OCI-LY7 (cell line): Measurements from ENCODE around the gene HERC3. TPM values are rescaled to one million over a fixed set of nuclear protein-coding genes. Genes with fewer than 3 reads are reported as not detected.

Experiments
- BruUV-seq: library from RNA; stranded (reverse); fragments of 400-500 nt; replicated peaks from 2 replicates; lab custom pipeline; 2021; lab: Mats Ljungman, UMichigan
- CTCF ChIA-PET: fragments of 300-600 bp; sonication (Branson Sonifier 250); formaldehyde crosslinking; loops from one replicate; lab custom pipeline; 2022; ENCODE audit warnings: antibody characterized with exemption; ENCODE audit not compliant: unreplicated experiment; lab: Charles Lee
- POLR2A ChIA-PET: fragments of 300-600 bp; sonication (Branson Sonifier 250); formaldehyde crosslinking; loops from one replicate; lab custom pipeline; 2022; ENCODE audit warnings: antibody characterized with exemption; lab: Charles Lee
- DNase-seq: peaks from one replicate; pipeline ENCODE4 v3.0.0-alpha.2; 2015; ENCODE audit warnings: low spot score
- H2AFZ ChIP-seq: fragments of 200-600 bp; sonication (generic), shearing (Covaris generic); 2 replicates; pipeline ENCODE4 v1.6.1; 2014; ENCODE audit warnings: mild to moderate bottlenecking, antibody characterized with exemption, low read length, moderate library complexity
- H3K27ac ChIP-seq: fragments of 200-600 bp; sonication (generic); 2 replicates; pipeline ENCODE4 v1.5.1; 2014; ENCODE audit warnings: mixed run types, low read depth, mild to moderate bottlenecking, moderate library complexity, low read length, inconsistent platforms; ENCODE audit not compliant: poor library complexity, severe bottlenecking
- H3K36me3 ChIP-seq: fragments of 200-600 bp; sonication (generic); 2 replicates; pipeline ENCODE4 v1.6.1; 2014; ENCODE audit warnings: mild to moderate bottlenecking, antibody characterized with exemption, low read length, moderate library complexity, mixed read lengths; ENCODE audit not compliant: insufficient read depth
- H3K4me1 ChIP-seq: fragments of 200-600 bp; sonication (generic); 2 replicates; pipeline ENCODE4 v1.5.1; 2014; ENCODE audit warnings: mild to moderate bottlenecking, low read length; ENCODE audit not compliant: insufficient read depth, poor library complexity, severe bottlenecking
- H3K4me2 ChIP-seq: fragments of 200-600 bp; sonication (generic); 2 replicates; pipeline ENCODE4 v1.6.1; 2014; ENCODE audit warnings: mild to moderate bottlenecking, low read length
- H3K4me3 ChIP-seq: fragments of 200-600 bp; sonication (generic); 2 replicates; pipeline ENCODE4 v1.5.1; 2014; ENCODE audit warnings: mild to moderate bottlenecking, low read depth, low read length; ENCODE audit not compliant: poor library complexity, severe bottlenecking
- H3K79me2 ChIP-seq: fragments of 200-600 bp; sonication (generic); 2 replicates; pipeline ENCODE4 v1.6.1; 2016; ENCODE audit warnings: low read depth, mild to moderate bottlenecking, low read length, moderate library complexity, mixed read lengths; ENCODE audit not compliant: insufficient read depth
- H3K9me2 ChIP-seq: fragments of 200-600 bp; sonication (generic); 2 replicates; pipeline ENCODE4 v1.6.1; 2016; ENCODE audit warnings: mild to moderate bottlenecking, low read length, mixed read lengths; ENCODE audit not compliant: insufficient read depth
- H3K9me3 ChIP-seq: fragments of 200-600 bp; sonication (generic); 2 replicates; pipeline ENCODE4 v1.6.1; 2014; ENCODE audit warnings: mild to moderate bottlenecking, mixed run types, low read length, mixed read lengths
- H4K20me1 ChIP-seq: fragments of 200-600 bp; sonication (generic); 2 replicates; pipeline ENCODE4 v1.6.1; 2014; ENCODE audit warnings: mild to moderate bottlenecking, antibody characterized with exemption, low read length, moderate library complexity, mixed read lengths; ENCODE audit not compliant: insufficient read depth
- CTCF ChIP-seq: fragments of 200-600 bp; sonication (generic); conservative IDR thresholded peaks from 2 replicates; pipeline ENCODE4 v1.5.1; 2014; ENCODE audit warnings: mild to moderate bottlenecking, antibody characterized with exemption, low read length, moderate library complexity, mixed read lengths
- EZH2phosphoT487 ChIP-seq: fragments of 200-600 bp; sonication (generic); IDR thresholded peaks from 2 replicates; pipeline ENCODE4 v1.6.1; 2018; ENCODE audit warnings: low read depth, borderline replicate concordance, mild to moderate bottlenecking, mixed run types, antibody characterized with exemption, low read length, moderate library complexity, mixed read lengths
- intact Hi-C: fragments of 100-400 bp; cut with micrococcal nuclease; formaldehyde crosslinking; loops from one replicate; pipeline ENCODE4 v1.10.0; 2022; ENCODE audit not compliant: unreplicated experiment
- total RNA-seq, 2 experiments: library from RNA; depleted of rRNA in 1 of 2; stranded (reverse); fragments of >200 nt in 1 of 2; shearing (Covaris generic) in 1 of 2; gene quantifications; 2 replicates each; pipeline ENCODE4 v1.2.3, GENCODE V29; 2014 to 2022

HERC3 gene
- total RNA-seq, 2 experiments from 2014 or later, result 9.2 to 22.9 TPM

- no peak overlapping the region for H3K4me3 ChIP-seq
- H3K9me3 ChIP-seq, result no peaks in the 10 kb centered on the region
- DNase-seq, result no peak
- H3K79me2 ChIP-seq, result no peaks in the 10 kb centered on the region
- TF ChIP-seq CTCF (no peak), EZH2phosphoT487 (no peak)
- ChIA-PET POLR2A (interaction anchor here (0.7 kb wide), 3 partner anchors 8 to 278 kb away, joined by 3 to 4 read pairs (median 3); no protein-coding TSS in a partner anchor), CTCF (no interaction called here)
- H3K27ac ChIP-seq, result no peak overlapping the region
- no TSS peak for BruUV-seq
- no peaks in the 10 kb centered on the region for H3K4me1 ChIP-seq
- no peaks in the 10 kb centered on the region for H3K36me3 ChIP-seq
- H3K4me2 ChIP-seq, result no peak overlapping the region
- no peak overlapping the region for H2AFZ ChIP-seq
- H4K20me1 ChIP-seq, result no peaks in the 10 kb centered on the region
- intact Hi-C loops, result no loop called here
- H3K9me2 ChIP-seq, result no peaks in the 10 kb centered on the region
Observed at GRCh38 chr4:88732714-88733368, 140.6 kb downstream of the HERC3 start.

- BruUV-seq, result no TSS peak
- no peak for DNase-seq
Observed at GRCh38 chr4:88734403-88734949, 142.2 kb downstream of the HERC3 start.

More at GRCh38 chr4:88734403-88734949, 142.2 kb downstream of the HERC3 start:
- Histone ChIP-seq H3K9me3 (no peaks in the 10 kb centered on the region), H3K4me1 (no peaks in the 10 kb centered on the region), H3K36me3 (no peaks in the 10 kb centered on the region), H3K9me2 (no peaks in the 10 kb centered on the region), H4K20me1 (no peaks in the 10 kb centered on the region), H3K79me2 (no peaks in the 10 kb centered on the region), H2AFZ (no peak overlapping the region), H3K27ac (no peak overlapping the region), H3K4me3 (no peak overlapping the region), H3K4me2 (no peak overlapping the region)
- CTCF ChIA-PET, result no interaction called here
- intact Hi-C loops, result no loop called here
- no peak for TF ChIP-seq EZH2phosphoT487
- TF ChIP-seq CTCF, result no peak
- POLR2A ChIA-PET, result interaction anchor here (0.6 to 2.0 kb wide), 4 partner anchors 8 to 58 kb away, joined by 3 to 4 read pairs (median 4); no protein-coding TSS in a partner anchor
